Liver (tissue), 9 donors: ENCODE measurements around the gene PLCD3. TPM values are rescaled to one million over a fixed set of nuclear protein-coding genes. Genes with fewer than 3 reads are reported as not detected.

Experiments
- DNase-seq: peaks from one replicate; pipeline ENCODE4 v3.0.0-alpha.2; 2017; ENCODE audit warnings: low spot score
- H3K27ac ChIP-seq, 2 donors: one replicate each; pipeline ENCODE4 v1.7.0; 2013; ENCODE audit warnings: inconsistent platforms in 2 of 2, low read length in 2 of 2, control low read depth in 1 of 2, low read depth in 1 of 2, mild to moderate bottlenecking in 1 of 2
- H3K27me3 ChIP-seq, 4 donors: one replicate each; pipeline versions ENCODE4 v1.6.1 to v1.7.0; 2013; ENCODE audit warnings: low read length in 3 of 4, inconsistent platforms in 1 of 4, mild to moderate bottlenecking in 1 of 4, moderate library complexity in 1 of 4; ENCODE audit not compliant: control insufficient read depth in 4 of 4, insufficient read depth in 4 of 4
- H3K36me3 ChIP-seq, 4 donors: one replicate each; pipeline versions ENCODE4 v1.6.1 to v1.7.0; 2013; ENCODE audit warnings: low read length in 3 of 4, mild to moderate bottlenecking in 3 of 4, low read depth in 1 of 4, moderate library complexity in 1 of 4; ENCODE audit not compliant: control insufficient read depth in 4 of 4, insufficient read depth in 3 of 4
- H3K4me1 ChIP-seq, 4 donors: one replicate each; pipeline versions ENCODE4 v1.6.1 to v1.7.0; 2013; ENCODE audit warnings: low read length in 3 of 4, mild to moderate bottlenecking in 3 of 4, moderate library complexity in 1 of 4; ENCODE audit not compliant: control insufficient read depth in 4 of 4, insufficient read depth in 4 of 4
- H3K4me3 ChIP-seq, 3 donors: one replicate each; pipeline versions ENCODE4 v1.6.1 to v1.7.0; 2013; ENCODE audit warnings: low read length in 3 of 3, control low read depth in 1 of 3, low read depth in 1 of 3, mild to moderate bottlenecking in 1 of 3
- H3K9ac ChIP-seq, 2 donors: one replicate each; pipeline ENCODE4 v1.7.0; 2013; ENCODE audit warnings: low read length in 2 of 2, mild to moderate bottlenecking in 2 of 2, moderate library complexity in 2 of 2, control low read depth in 1 of 2, low read depth in 1 of 2
- H3K9me3 ChIP-seq, 4 donors: one replicate each; pipeline versions ENCODE4 v1.6.1 to v1.7.0; 2013; ENCODE audit warnings: low read length in 3 of 4; ENCODE audit not compliant: control insufficient read depth in 4 of 4
- EGR1 ChIP-seq, 2 donors: IDR thresholded peaks; 2 replicates each; pipeline ENCODE4 v1.6.1; 2016 to 2018; ENCODE audit warnings: antibody characterized with exemption in 2 of 2, low read depth in 2 of 2
- FOXA1 ChIP-seq: IDR thresholded peaks from 2 replicates; pipeline ENCODE4 v1.6.1; 2016; ENCODE audit warnings: antibody characterized with exemption
- FOXA2 ChIP-seq: IDR thresholded peaks from 2 replicates; pipeline ENCODE4 v1.6.1; 2016; ENCODE audit warnings: antibody characterized with exemption
- GABPA ChIP-seq, 2 donors: IDR thresholded peaks in 1 of 2; conservative IDR thresholded peaks in 1 of 2; 2 replicates each; pipeline ENCODE4 v1.6.1; 2016; ENCODE audit warnings: antibody characterized with exemption in 2 of 2, mild to moderate bottlenecking in 1 of 2, moderate library complexity in 1 of 2
- HNF4A ChIP-seq, 2 donors: conservative IDR thresholded peaks; 2 replicates each; pipeline ENCODE4 v1.6.1; 2016; ENCODE audit warnings: antibody characterized with exemption in 2 of 2, mild to moderate bottlenecking in 2 of 2
- HNF4G ChIP-seq: IDR thresholded peaks from 2 replicates; pipeline ENCODE4 v1.6.1; 2016; ENCODE audit warnings: antibody characterized with exemption
- JUND ChIP-seq, 2 donors: IDR thresholded peaks; 2 replicates each; pipeline ENCODE4 v1.6.1; 2016; ENCODE audit warnings: antibody characterized with exemption in 2 of 2
- NR2F2 ChIP-seq: IDR thresholded peaks from 2 replicates; pipeline ENCODE4 v1.6.1; 2016; ENCODE audit warnings: antibody characterized with exemption
- RXRA ChIP-seq, 2 donors: IDR thresholded peaks; 2 replicates each; pipeline ENCODE4 v1.6.1; 2017 to 2018; ENCODE audit warnings: antibody characterized with exemption in 2 of 2, mild to moderate bottlenecking in 1 of 2
- SP1 ChIP-seq: IDR thresholded peaks from 2 replicates; pipeline ENCODE4 v1.6.1; 2018; ENCODE audit warnings: antibody characterized with exemption, mild to moderate bottlenecking
- TAF1 ChIP-seq: conservative IDR thresholded peaks from 2 replicates; pipeline ENCODE4 v1.6.1; 2016; ENCODE audit warnings: antibody characterized with exemption, mild to moderate bottlenecking
- YY1 ChIP-seq: IDR thresholded peaks from 2 replicates; pipeline ENCODE4 v1.6.1; 2016; ENCODE audit warnings: antibody characterized with exemption, mild to moderate bottlenecking
- WGBS: extraction: QIAGEN DNeasy Blood & Tissue Kit; methylation state at CpG from one replicate; pipeline ENCODE4 v1.1.7; 2013; 5-methylcytosine and 5-hydroxymethylcytosine counted together
- polyA plus RNA-seq, 2 donors: library from polyadenylated mRNA; stranded (reverse) in 1 of 2; unstranded in 1 of 2; fragments of 200-250 nt in 1 of 2; fragments of >200 nt in 1 of 2; fragmentation: Nextera tagmentation in 1 of 2; extraction: Ambion mirVana in 1 of 2; gene quantifications; one replicate each; pipeline versions ENCODE4 v1.2.1 to v1.2.3, GENCODE V29; 2013 to 2015
- total RNA-seq, 2 donors: library from RNA; depleted of rRNA; stranded (reverse); fragments of >200 nt; gene quantifications; one replicate each; pipeline ENCODE4 v1.2.3, GENCODE V29; 2014
- TF ChIP-seq, protein P1 (sequence below): IDR thresholded peaks from 2 replicates; pipeline ENCODE4 v1.6.1; 2016; ENCODE audit warnings: antibody characterized with exemption, mild to moderate bottlenecking
- TF ChIP-seq, protein P2 (sequence below): IDR thresholded peaks from 2 replicates; pipeline ENCODE4 v1.6.1; 2016; ENCODE audit warnings: antibody characterized with exemption
- TF ChIP-seq, protein P3 (sequence below): IDR thresholded peaks from 2 replicates; pipeline ENCODE4 v1.6.1; 2016; ENCODE audit warnings: antibody characterized with exemption
- TF ChIP-seq, protein P4 (sequence below): fragments of 150-350 bp; IDR thresholded peaks from 2 replicates; pipeline ENCODE4 v1.5.1; 2017; ENCODE audit warnings: improper control_type of control experiment, low read depth, low read length; ENCODE audit not compliant: missing input control
- TF ChIP-seq, protein P5 (sequence below): IDR thresholded peaks from 2 replicates; pipeline ENCODE4 v1.6.1; 2016; ENCODE audit warnings: antibody characterized with exemption
- donor health status: healthy.
- donor health status: healthy.
- donor health status: healthy.
- donor health status: healthy.
- donor health status: healthy.

Gene PLCD3
- total and polyA plus RNA-seq, 4 donors, result 0.28 to 2.3 (median 1.4) TPM

DNA sequence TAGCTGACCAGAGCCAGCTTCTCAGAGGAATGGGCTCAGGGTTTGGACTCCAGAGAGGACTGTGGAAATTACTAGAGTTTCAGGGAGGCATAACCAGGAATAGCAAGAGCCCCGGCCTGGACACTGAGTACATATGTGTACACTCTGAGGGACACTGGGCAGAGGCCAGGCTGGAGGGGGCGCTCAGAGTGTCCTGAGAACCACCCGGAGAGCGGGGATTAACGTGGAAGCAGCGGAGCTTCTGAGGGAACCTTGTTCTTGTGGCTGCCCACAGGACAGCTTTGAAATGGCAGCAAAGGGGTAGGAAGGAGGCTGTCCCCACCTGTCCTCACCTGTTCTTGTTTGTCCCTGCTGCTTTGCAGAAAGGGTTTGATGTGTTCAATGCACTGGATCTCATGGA, 27.8 kb downstream of the PLCD3 start:
- Histone ChIP-seq H3K36me3 (peaks cover 17 to 73% (median 54%) of the 10 kb centered on the region in 4 donors), H3K27me3 (no peaks in the 10 kb centered on the region), H3K27ac (no peak overlapping the region), H3K4me1 (no peaks in the 10 kb centered on the region), H3K9ac (no peak overlapping the region), H3K4me3 (no peak overlapping the region), H3K9me3 (no peaks in the 10 kb centered on the region)
- 91% methylated on average over 6 of the region's 6 CpGs for WGBS
- DNase-seq, result no peak
- TF ChIP-seq SP1, result no peak
- TF ChIP-seq, protein P1, sequence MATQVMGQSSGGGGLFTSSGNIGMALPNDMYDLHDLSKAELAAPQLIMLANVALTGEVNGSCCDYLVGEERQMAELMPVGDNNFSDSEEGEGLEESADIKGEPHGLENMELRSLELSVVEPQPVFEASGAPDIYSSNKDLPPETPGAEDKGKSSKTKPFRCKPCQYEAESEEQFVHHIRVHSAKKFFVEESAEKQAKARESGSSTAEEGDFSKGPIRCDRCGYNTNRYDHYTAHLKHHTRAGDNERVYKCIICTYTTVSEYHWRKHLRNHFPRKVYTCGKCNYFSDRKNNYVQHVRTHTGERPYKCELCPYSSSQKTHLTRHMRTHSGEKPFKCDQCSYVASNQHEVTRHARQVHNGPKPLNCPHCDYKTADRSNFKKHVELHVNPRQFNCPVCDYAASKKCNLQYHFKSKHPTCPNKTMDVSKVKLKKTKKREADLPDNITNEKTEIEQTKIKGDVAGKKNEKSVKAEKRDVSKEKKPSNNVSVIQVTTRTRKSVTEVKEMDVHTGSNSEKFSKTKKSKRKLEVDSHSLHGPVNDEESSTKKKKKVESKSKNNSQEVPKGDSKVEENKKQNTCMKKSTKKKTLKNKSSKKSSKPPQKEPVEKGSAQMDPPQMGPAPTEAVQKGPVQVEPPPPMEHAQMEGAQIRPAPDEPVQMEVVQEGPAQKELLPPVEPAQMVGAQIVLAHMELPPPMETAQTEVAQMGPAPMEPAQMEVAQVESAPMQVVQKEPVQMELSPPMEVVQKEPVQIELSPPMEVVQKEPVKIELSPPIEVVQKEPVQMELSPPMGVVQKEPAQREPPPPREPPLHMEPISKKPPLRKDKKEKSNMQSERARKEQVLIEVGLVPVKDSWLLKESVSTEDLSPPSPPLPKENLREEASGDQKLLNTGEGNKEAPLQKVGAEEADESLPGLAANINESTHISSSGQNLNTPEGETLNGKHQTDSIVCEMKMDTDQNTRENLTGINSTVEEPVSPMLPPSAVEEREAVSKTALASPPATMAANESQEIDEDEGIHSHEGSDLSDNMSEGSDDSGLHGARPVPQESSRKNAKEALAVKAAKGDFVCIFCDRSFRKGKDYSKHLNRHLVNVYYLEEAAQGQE, result no peak
- TF ChIP-seq, protein P2, sequence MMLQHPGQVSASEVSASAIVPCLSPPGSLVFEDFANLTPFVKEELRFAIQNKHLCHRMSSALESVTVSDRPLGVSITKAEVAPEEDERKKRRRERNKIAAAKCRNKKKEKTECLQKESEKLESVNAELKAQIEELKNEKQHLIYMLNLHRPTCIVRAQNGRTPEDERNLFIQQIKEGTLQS, result no peak
- TF ChIP-seq, protein P3, sequence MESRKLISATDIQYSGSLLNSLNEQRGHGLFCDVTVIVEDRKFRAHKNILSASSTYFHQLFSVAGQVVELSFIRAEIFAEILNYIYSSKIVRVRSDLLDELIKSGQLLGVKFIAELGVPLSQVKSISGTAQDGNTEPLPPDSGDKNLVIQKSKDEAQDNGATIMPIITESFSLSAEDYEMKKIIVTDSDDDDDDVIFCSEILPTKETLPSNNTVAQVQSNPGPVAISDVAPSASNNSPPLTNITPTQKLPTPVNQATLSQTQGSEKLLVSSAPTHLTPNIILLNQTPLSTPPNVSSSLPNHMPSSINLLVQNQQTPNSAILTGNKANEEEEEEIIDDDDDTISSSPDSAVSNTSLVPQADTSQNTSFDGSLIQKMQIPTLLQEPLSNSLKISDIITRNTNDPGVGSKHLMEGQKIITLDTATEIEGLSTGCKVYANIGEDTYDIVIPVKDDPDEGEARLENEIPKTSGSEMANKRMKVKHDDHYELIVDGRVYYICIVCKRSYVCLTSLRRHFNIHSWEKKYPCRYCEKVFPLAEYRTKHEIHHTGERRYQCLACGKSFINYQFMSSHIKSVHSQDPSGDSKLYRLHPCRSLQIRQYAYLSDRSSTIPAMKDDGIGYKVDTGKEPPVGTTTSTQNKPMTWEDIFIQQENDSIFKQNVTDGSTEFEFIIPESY, result no peak
- TF ChIP-seq JUND (IDR thresholded peaks at IDR 0.05), result no peak
- TF ChIP-seq GABPA (IDR thresholded peaks at IDR 0.05 in 1 of 2, conservative IDR thresholded peaks at IDR 0.05 in 1 of 2), result no peak
- no peak for TF ChIP-seq YY1
- no peak for TF ChIP-seq FOXA1
- no peak for TF ChIP-seq NR2F2
- TF ChIP-seq RXRA (IDR thresholded peaks at IDR 0.05), result no peak
- TF ChIP-seq HNF4A (conservative IDR thresholded peaks at IDR 0.05), result no peak
- TF ChIP-seq TAF1, result no peak
- TF ChIP-seq, protein P4, sequence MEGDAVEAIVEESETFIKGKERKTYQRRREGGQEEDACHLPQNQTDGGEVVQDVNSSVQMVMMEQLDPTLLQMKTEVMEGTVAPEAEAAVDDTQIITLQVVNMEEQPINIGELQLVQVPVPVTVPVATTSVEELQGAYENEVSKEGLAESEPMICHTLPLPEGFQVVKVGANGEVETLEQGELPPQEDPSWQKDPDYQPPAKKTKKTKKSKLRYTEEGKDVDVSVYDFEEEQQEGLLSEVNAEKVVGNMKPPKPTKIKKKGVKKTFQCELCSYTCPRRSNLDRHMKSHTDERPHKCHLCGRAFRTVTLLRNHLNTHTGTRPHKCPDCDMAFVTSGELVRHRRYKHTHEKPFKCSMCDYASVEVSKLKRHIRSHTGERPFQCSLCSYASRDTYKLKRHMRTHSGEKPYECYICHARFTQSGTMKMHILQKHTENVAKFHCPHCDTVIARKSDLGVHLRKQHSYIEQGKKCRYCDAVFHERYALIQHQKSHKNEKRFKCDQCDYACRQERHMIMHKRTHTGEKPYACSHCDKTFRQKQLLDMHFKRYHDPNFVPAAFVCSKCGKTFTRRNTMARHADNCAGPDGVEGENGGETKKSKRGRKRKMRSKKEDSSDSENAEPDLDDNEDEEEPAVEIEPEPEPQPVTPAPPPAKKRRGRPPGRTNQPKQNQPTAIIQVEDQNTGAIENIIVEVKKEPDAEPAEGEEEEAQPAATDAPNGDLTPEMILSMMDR, result no peak
- no peak for TF ChIP-seq FOXA2
- TF ChIP-seq EGR1 (IDR thresholded peaks at IDR 0.05; ENCODE audit: low read depth in 2 of 2), result no peak
- TF ChIP-seq HNF4G, result no peak
- TF ChIP-seq, protein P5, sequence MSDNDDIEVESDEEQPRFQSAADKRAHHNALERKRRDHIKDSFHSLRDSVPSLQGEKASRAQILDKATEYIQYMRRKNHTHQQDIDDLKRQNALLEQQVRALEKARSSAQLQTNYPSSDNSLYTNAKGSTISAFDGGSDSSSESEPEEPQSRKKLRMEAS, result no peak

DNA sequence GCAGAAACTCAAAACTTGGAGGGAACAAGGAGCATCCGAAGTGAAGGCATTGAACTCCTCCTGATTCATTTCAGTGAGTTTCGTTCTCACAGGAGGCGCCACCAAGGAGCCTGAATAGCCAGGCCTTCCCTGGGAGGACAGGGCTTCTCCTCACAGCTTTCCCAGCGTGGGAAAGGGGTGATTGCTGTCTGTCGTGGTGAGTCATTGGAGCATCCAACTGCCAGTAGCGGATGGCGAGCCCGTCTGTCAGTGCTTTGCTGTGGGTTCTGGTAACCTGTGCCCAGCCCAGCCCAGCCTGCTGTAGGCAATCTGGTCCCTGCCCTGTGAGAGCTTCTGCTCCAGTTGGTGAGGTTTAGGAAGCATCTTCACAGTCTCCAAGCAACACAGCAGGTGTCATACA, 28.3 kb downstream of the PLCD3 start:
- Histone ChIP-seq H3K9me3 (no peaks in the 10 kb centered on the region), H3K4me3 (no peak overlapping the region), H3K4me1 (peaks cover 0 to 1% (median 0%) of the 10 kb centered on the region in 4 donors), H3K27me3 (no peaks in the 10 kb centered on the region), H3K27ac (no peak overlapping the region), H3K36me3 (peaks cover 19 to 74% (median 55%) of the 10 kb centered on the region in 4 donors), H3K9ac (no peak overlapping the region)
- no peak for DNase-seq
- TF ChIP-seq, protein P2, result no peak
- TF ChIP-seq EGR1 (IDR thresholded peaks at IDR 0.05; ENCODE audit: low read depth in 2 of 2) (no peak), NR2F2 (no peak), JUND (IDR thresholded peaks at IDR 0.05) (no peak), YY1 (no peak), HNF4G (no peak), HNF4A (conservative IDR thresholded peaks at IDR 0.05) (no peak), RXRA (IDR thresholded peaks at IDR 0.05) (no peak)
- TF ChIP-seq, protein P1, result no peak
- 93% methylated on average over 8 of the region's 8 CpGs for WGBS
